ENCODE results near the gene ARMH3. TPM values are rescaled to one million over a fixed set of nuclear protein-coding genes. Genes with fewer than 3 reads are reported as not detected.

ARMH3 gene
- total RNA-seq, 1 donor from 2014 or later = 19.1 TPM

- no peak for DNase-seq (ENCODE audit: low spot score)
- intact Hi-C loops (cut with micrococcal nuclease) = loop anchor here (10.0 kb wide), 2 partner anchors 562 to 1082 kb away; partner anchors contain the start of genes CNNM2 and NFKB2
- Mint-ChIP-seq H3K36me3 (ENCODE audit: low read depth) (no peaks in the 10 kb centered on the region), H3K27me3 (ENCODE audit: low read depth) (no peaks in the 10 kb centered on the region), H3K4me3 (ENCODE audit: low read depth) (no peak overlapping the region), H3K9me3 (no peaks in the 10 kb centered on the region), H3K27ac (no peak overlapping the region), H3K4me1 (ENCODE audit: low read depth) (peaks cover 54% of the 10 kb centered on the region)
Measured at GRCh38 chr10:101832325-101832771, 223.6 kb downstream of the ARMH3 start.

DNA sequence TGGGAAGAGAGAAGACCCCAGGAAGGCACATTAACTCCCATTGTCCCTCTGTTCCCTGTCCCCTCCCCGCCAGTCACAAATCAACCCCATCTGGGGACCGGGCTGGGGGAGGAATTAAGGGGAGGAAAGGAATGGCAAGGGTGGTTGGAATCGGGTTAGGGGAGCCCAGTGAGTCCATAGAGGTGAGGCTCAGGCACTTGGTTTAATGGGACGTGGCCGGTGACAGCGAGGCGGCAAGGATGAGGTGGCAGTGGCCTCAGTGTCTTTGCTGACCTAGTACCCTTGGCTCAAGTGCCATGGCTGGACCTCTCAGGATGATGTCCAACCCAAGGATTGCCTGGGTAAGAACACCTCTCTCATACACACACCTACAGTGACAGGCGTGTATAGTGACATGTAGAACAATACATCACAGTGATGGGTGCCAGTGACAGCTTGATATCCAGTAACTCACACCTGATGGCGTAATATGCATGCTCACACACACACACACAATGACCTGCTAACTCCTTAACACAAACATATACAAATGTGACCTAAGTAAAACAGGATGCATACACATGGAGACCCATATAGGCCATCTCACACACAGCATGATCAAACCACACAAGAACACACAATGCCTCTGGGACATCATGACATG is 224.7 kb downstream of the ARMH3 start:
- no peaks in the 10 kb centered on the region for H3K9me3 Mint-ChIP-seq
- peaks cover 2% of the 10 kb centered on the region for H3K36me3 Mint-ChIP-seq (ENCODE audit: low read depth)
- peak overlapping the region; percentile 71 for H3K4me3 Mint-ChIP-seq (ENCODE audit: low read depth)
- intact Hi-C loops (cut with micrococcal nuclease) = loop anchor here (10.0 kb wide), 2 partner anchors 564 to 1084 kb away; partner anchors contain the start of genes CNNM2 and NFKB2
- H3K27ac Mint-ChIP-seq = peak overlapping the region; percentile 92
- H3K27me3 Mint-ChIP-seq (ENCODE audit: low read depth) = no peaks in the 10 kb centered on the region
- no peak for DNase-seq (ENCODE audit: low spot score)
- H3K4me1 Mint-ChIP-seq (ENCODE audit: low read depth) = peaks cover 54% of the 10 kb centered on the region

GRCh38 chr10:101830322-101831168 is 225.4 kb downstream of the ARMH3 start:
- peak overlapping the region; percentile 92 for H3K27ac Mint-ChIP-seq
- peak overlapping the region; percentile 71 for H3K4me3 Mint-ChIP-seq (ENCODE audit: low read depth)
- H3K9me3 Mint-ChIP-seq = no peaks in the 10 kb centered on the region
- peak; percentile 88 for DNase-seq (ENCODE audit: low spot score)
- H3K36me3 Mint-ChIP-seq (ENCODE audit: low read depth) = peaks cover 2% of the 10 kb centered on the region
- no peaks in the 10 kb centered on the region for H3K27me3 Mint-ChIP-seq (ENCODE audit: low read depth)
- peaks cover 48% of the 10 kb centered on the region for H3K4me1 Mint-ChIP-seq (ENCODE audit: low read depth)
- intact Hi-C loops (cut with micrococcal nuclease) = loop anchor here (1.0 to 10.0 kb wide), 3 partner anchors 12 to 1084 kb away; partner anchors contain the start of genes CNNM2, NFKB2 and OGA

GRCh38 chr10:101829561-101830315 is 226.2 kb downstream of the ARMH3 start:
- H3K36me3 Mint-ChIP-seq (ENCODE audit: low read depth) = peaks cover 2% of the 10 kb centered on the region
- peak overlapping the region; percentile 92 for H3K27ac Mint-ChIP-seq
- no peaks in the 10 kb centered on the region for H3K9me3 Mint-ChIP-seq
- H3K4me1 Mint-ChIP-seq (ENCODE audit: low read depth) = peaks cover 42% of the 10 kb centered on the region
- intact Hi-C loops (cut with micrococcal nuclease) = loop anchor here (1.0 to 10.0 kb wide), 3 partner anchors 11 to 1085 kb away; partner anchors contain the start of genes CNNM2, NFKB2 and OGA
- H3K27me3 Mint-ChIP-seq (ENCODE audit: low read depth) = no peaks in the 10 kb centered on the region
- peak; percentile 54 for DNase-seq (ENCODE audit: low spot score)
- peak overlapping the region; percentile 71 for H3K4me3 Mint-ChIP-seq (ENCODE audit: low read depth)

- Mint-ChIP-seq H3K27me3 (ENCODE audit: low read depth) (no peaks in the 10 kb centered on the region), H3K9me3 (no peaks in the 10 kb centered on the region), H3K36me3 (ENCODE audit: low read depth) (peaks cover 2% of the 10 kb centered on the region), H3K4me3 (ENCODE audit: low read depth) (no peak overlapping the region), H3K4me1 (ENCODE audit: low read depth) (peaks cover 35% of the 10 kb centered on the region), H3K27ac (no peak overlapping the region)
- no peak for DNase-seq (ENCODE audit: low spot score)
- intact Hi-C loops (cut with micrococcal nuclease) = no loop called here
Measured at GRCh38 chr10:101828766-101829551, 227.0 kb downstream of the ARMH3 start.

DNA sequence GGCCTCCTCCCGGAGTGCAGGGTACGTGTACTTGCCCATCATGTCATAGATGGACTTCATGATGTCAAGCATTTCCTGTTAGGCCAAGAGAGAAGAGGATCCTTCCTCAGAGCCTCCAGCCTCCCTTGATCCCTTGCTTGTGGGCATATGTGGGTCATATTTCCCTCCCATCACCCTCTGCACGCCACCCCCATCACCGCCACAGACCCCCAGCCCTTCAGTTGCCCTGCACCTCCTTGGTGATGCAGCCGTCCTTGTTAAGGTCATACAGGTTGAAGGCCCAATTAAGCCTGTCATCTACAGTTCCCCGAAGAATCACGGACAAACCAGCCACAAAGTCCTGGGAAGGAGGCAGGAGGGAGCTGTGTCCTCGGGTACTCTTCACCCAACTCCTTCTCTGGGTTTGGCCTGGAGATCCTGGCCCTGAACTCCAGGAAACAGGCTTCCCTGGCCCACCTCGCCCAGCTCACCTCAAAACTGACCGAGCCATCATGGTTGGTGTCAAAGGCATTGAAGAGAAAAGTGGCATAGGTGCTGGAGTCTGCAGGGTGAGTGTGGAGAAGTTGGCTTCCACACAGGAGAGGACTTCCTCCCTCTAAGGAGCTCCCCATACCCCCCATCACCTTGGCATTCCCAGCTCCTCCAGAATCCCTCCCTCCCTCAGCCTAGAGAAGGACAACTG is 227.9 kb downstream of the ARMH3 start:
- intact Hi-C loops (cut with micrococcal nuclease) = no loop called here
- DNase-seq (ENCODE audit: low spot score) = no peak
- Mint-ChIP-seq H3K4me1 (ENCODE audit: low read depth) (peaks cover 26% of the 10 kb centered on the region), H3K9me3 (no peaks in the 10 kb centered on the region), H3K27me3 (ENCODE audit: low read depth) (no peaks in the 10 kb centered on the region), H3K4me3 (ENCODE audit: low read depth) (no peak overlapping the region), H3K27ac (no peak overlapping the region), H3K36me3 (ENCODE audit: low read depth) (peaks cover 2% of the 10 kb centered on the region)

- H3K4me1 Mint-ChIP-seq (ENCODE audit: low read depth) = peaks cover 22% of the 10 kb centered on the region
- peaks cover 2% of the 10 kb centered on the region for H3K36me3 Mint-ChIP-seq (ENCODE audit: low read depth)
- no peaks in the 10 kb centered on the region for H3K27me3 Mint-ChIP-seq (ENCODE audit: low read depth)
- intact Hi-C loops (cut with micrococcal nuclease) = no loop called here
- no peak overlapping the region for H3K27ac Mint-ChIP-seq
- H3K4me3 Mint-ChIP-seq (ENCODE audit: low read depth) = no peak overlapping the region
- DNase-seq (ENCODE audit: low spot score) = no peak
- H3K9me3 Mint-ChIP-seq = no peaks in the 10 kb centered on the region
Measured at GRCh38 chr10:101826852-101827434, 229.0 kb downstream of the ARMH3 start.

- H3K9me3 Mint-ChIP-seq = no peaks in the 10 kb centered on the region
- H3K4me1 Mint-ChIP-seq (ENCODE audit: low read depth) = peaks cover 9% of the 10 kb centered on the region
- H3K36me3 Mint-ChIP-seq (ENCODE audit: low read depth) = peaks cover 5% of the 10 kb centered on the region
- no peak for DNase-seq (ENCODE audit: low spot score)
- intact Hi-C loops (cut with micrococcal nuclease) = no loop called here
- no peaks in the 10 kb centered on the region for H3K27me3 Mint-ChIP-seq (ENCODE audit: low read depth)
- no peak overlapping the region for H3K27ac Mint-ChIP-seq
- no peak overlapping the region for H3K4me3 Mint-ChIP-seq (ENCODE audit: low read depth)
Measured at GRCh38 chr10:101824736-101825135, 231.2 kb downstream of the ARMH3 start.

DNA sequence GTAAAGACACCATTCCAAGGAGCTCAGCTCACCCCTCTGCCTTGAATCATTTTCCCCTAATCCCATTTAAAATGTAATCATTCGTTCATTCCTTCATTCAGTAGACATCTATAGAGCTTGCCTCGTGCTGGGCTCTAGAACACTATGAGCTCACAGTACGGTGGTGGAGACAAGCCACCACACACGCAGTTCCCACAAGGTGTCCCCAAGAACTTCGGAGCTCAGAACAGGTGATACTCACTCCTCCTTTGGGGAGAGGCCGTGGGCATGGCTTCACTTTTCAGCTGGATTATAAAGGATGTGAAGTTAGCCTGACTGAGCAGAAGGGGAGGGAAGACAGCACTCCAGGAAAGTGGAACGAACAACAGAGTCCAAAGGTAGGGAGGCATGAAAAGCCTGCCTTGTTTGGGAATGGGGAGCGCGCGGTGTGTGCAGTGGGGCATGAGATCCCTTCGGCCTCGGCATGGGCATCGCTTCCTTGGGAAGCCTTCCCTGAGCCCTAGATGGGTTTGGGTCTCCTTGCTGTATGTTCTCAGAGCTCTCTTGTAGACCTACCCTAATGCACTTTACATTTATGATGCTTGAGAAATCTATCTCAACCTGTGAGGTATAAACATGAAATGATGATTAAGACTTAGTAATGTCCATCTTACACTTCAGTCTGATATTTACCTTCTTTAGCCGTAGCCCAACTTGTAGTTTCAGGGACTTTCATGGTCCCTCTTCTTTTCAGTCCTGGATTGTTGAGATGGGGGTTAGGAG is 236.9 kb downstream of the ARMH3 start:
- Mint-ChIP-seq H3K4me3 (ENCODE audit: low read depth) (peak overlapping the region; percentile 90), H3K9me3 (no peaks in the 10 kb centered on the region), H3K27ac (peak overlapping the region; percentile 95), H3K27me3 (ENCODE audit: low read depth) (no peaks in the 10 kb centered on the region), H3K36me3 (ENCODE audit: low read depth) (peaks cover 29% of the 10 kb centered on the region), H3K4me1 (ENCODE audit: low read depth) (peaks cover 33% of the 10 kb centered on the region)
- intact Hi-C loops (cut with micrococcal nuclease) = loop anchor here (1.0 to 10.0 kb wide), 5 partner anchors 11 to 826 kb away; partner anchors contain the start of genes BTRC, HPS6, NPM3 and TRIM8
- DNase-seq (ENCODE audit: low spot score) = no peak

GRCh38 chr10:101818119-101818871 is 237.7 kb downstream of the ARMH3 start, which contains the start of gene OGA:
Gene OGA (minus strand): TSS chr10:101818444. CDS start chr10:101818022, 422 bp downstream.
- Mint-ChIP-seq H3K4me1 (ENCODE audit: low read depth) (peaks cover 40% of the 10 kb centered on the region), H3K27me3 (ENCODE audit: low read depth) (no peaks in the 10 kb centered on the region), H3K36me3 (ENCODE audit: low read depth) (peaks cover 36% of the 10 kb centered on the region), H3K9me3 (no peaks in the 10 kb centered on the region), H3K27ac (peak within 1 kb of the TSS; percentile 95), H3K4me3 (ENCODE audit: low read depth) (peak within 1 kb of the TSS; percentile 90)
- DNase-seq (ENCODE audit: low spot score) = peak; percentile 97
- intact Hi-C loops (cut with micrococcal nuclease) = loop anchor here (1.0 to 10.0 kb wide), 5 partner anchors 12 to 827 kb away; partner anchors contain the start of genes BTRC, HPS6, NPM3 and TRIM8
